H1 (cell line): Measurements from ENCODE around the gene APBA3. TPM values are rescaled to one million over a fixed set of nuclear protein-coding genes. Genes with fewer than 3 reads are reported as not detected.

Experiments
- CTCF ChIA-PET: fragments of 300-600 bp; sonication (Branson Sonifier 250); formaldehyde crosslinking; loops from one replicate; lab custom pipeline; 2021; ENCODE audit not compliant: partially characterized antibody; lab: Charles Lee
- POLR2A ChIA-PET: fragments of 300-600 bp; sonication (Branson Sonifier 250); formaldehyde crosslinking; loops from one replicate; lab custom pipeline; 2021; ENCODE audit warnings: inconsistent platforms; ENCODE audit not compliant: partially characterized antibody; lab: Charles Lee
- DNase-seq, 2 experiments: peaks; one replicate each; pipeline versions ENCODE4 v3.0.0 to v3.0.0-alpha.2; 2010 to 2022; ENCODE audit warnings: low spot score in 2 of 2, low read depth in 1 of 2, mixed read lengths in 1 of 2
- FAIRE-seq: peaks from 2 replicates; lab custom pipeline; 2011; peaks lifted over from hg19 to GRCh38; lab: Jason Lieb, UNC
- H2AFZ ChIP-seq: 2 replicates; pipeline ENCODE4 v1.8.1; 2012; ENCODE audit warnings: low read length, inconsistent platforms
- H2AK5ac ChIP-seq: 2 replicates; pipeline ENCODE4 v1.6.1; 2013; ENCODE audit warnings: low read depth, low read length
- H2BK120ac ChIP-seq: replicated peaks from 2 replicates; pipeline ENCODE3; 2013; ENCODE audit warnings: low read depth, low read length, inconsistent platforms
- H2BK12ac ChIP-seq: 2 replicates; pipeline ENCODE4 v1.6.1; 2013; ENCODE audit warnings: low read depth, low read length
- H2BK15ac ChIP-seq: 2 replicates; pipeline ENCODE4 v1.6.1; 2013; ENCODE audit warnings: low read length
- H2BK20ac ChIP-seq: 2 replicates; pipeline ENCODE4 v1.6.1; 2013; ENCODE audit warnings: low read length
- H2BK5ac ChIP-seq: 2 replicates; pipeline ENCODE4 v1.6.1; 2013; ENCODE audit warnings: low read depth, low read length
- H3K14ac ChIP-seq: 2 replicates; pipeline ENCODE4 v1.6.1; 2013; ENCODE audit warnings: inconsistent platforms; ENCODE audit not compliant: insufficient read length
- H3K18ac ChIP-seq: 2 replicates; pipeline ENCODE4 v1.6.1; 2013; ENCODE audit warnings: low read length; ENCODE audit errors: extremely low read depth
- H3K23ac ChIP-seq: 2 replicates; pipeline ENCODE4 v1.6.1; 2013; ENCODE audit warnings: inconsistent platforms; ENCODE audit not compliant: insufficient read length
- H3K23me2 ChIP-seq: 2 replicates; pipeline ENCODE4 v1.6.1; 2013; ENCODE audit warnings: low read depth, low read length
- H3K27ac ChIP-seq: 2 replicates; pipeline ENCODE4 v1.6.1; 2011; ENCODE audit warnings: low read depth, low read length, inconsistent platforms
- H3K27me3 ChIP-seq, 4 experiments: replicated peaks in 1 of 4; 1 replicate in 1 of 4; 2 replicates in 3 of 4; pipeline versions ENCODE4 v1.6.1 to v1.8.1; 2011 to 2013; ENCODE audit warnings: low read length in 3 of 4, mild to moderate bottlenecking in 3 of 4, inconsistent platforms in 2 of 4, mixed read lengths in 2 of 4, moderate library complexity in 1 of 4; ENCODE audit not compliant: control insufficient read depth in 3 of 4, insufficient read depth in 3 of 4; ENCODE audit errors: extremely low read depth in 1 of 4
- H3K36me3 ChIP-seq, 4 experiments: 2 replicates each; pipeline versions ENCODE4 v1.6.1 to v1.8.1; 2011 to 2013; ENCODE audit warnings: mild to moderate bottlenecking in 4 of 4, low read length in 3 of 4, moderate library complexity in 2 of 4, control low read depth in 1 of 4, inconsistent platforms in 1 of 4; ENCODE audit not compliant: insufficient read depth in 4 of 4, control insufficient read depth in 2 of 4
- H3K4ac ChIP-seq: replicated peaks from 2 replicates; pipeline ENCODE3; 2013; ENCODE audit warnings: low read length, low read depth, mixed read lengths, inconsistent platforms; ENCODE audit not compliant: insufficient read length
- H3K4me1 ChIP-seq, 4 experiments: replicated peaks in 1 of 4; 1 replicate in 1 of 4; 2 replicates in 3 of 4; pipeline versions ENCODE4 v1.6.1 to v1.8.1; 2011 to 2013; ENCODE audit warnings: low read length in 3 of 4, inconsistent platforms in 2 of 4, mixed read lengths in 1 of 4; ENCODE audit not compliant: insufficient read depth in 4 of 4, control insufficient read depth in 3 of 4
- H3K4me2 ChIP-seq, 2 experiments: 2 replicates each; pipeline versions ENCODE4 v1.6.1 to v1.8.1; 2011 to 2013; ENCODE audit warnings: low read depth in 2 of 2, low read length in 2 of 2, control low read depth in 1 of 2, inconsistent platforms in 1 of 2, mild to moderate bottlenecking in 1 of 2; ENCODE audit not compliant: insufficient read depth in 1 of 2
- H3K4me3 ChIP-seq, 4 experiments: fragments of 200-600, 300-600 bp in 1 of 4; sonication (generic), shearing (Covaris generic), sonication (Bioruptor Twin) in 1 of 4; 2 replicates each; pipeline versions ENCODE4 v1.5.1 to v1.8.1; 2011 to 2016; ENCODE audit warnings: low read length in 4 of 4, low read depth in 3 of 4, control low read depth in 2 of 4, inconsistent platforms in 2 of 4, mild to moderate bottlenecking in 2 of 4, mixed read lengths in 1 of 4, moderate library complexity in 1 of 4; ENCODE audit not compliant: insufficient read depth in 2 of 4; ENCODE audit errors: extremely low read depth in 1 of 4
- H3K56ac ChIP-seq: replicated peaks from 2 replicates; pipeline ENCODE3; 2013; ENCODE audit warnings: low read depth, mild to moderate bottlenecking, mixed read lengths, low read length, inconsistent platforms; ENCODE audit not compliant: insufficient read length
- H3K79me1 ChIP-seq: 2 replicates; pipeline ENCODE4 v1.6.1; 2013; ENCODE audit warnings: low read depth, low read length, control low read depth
- H3K79me2 ChIP-seq, 2 experiments: 2 replicates each; pipeline versions ENCODE4 v1.6.1 to v1.8.1; 2012 to 2013; ENCODE audit warnings: low read length in 2 of 2, mild to moderate bottlenecking in 2 of 2, inconsistent platforms in 1 of 2; ENCODE audit not compliant: insufficient read depth in 2 of 2, control insufficient read depth in 1 of 2
- H3K9ac ChIP-seq, 4 experiments: replicated peaks in 1 of 4; 1 replicate in 1 of 4; 2 replicates in 3 of 4; pipeline versions ENCODE4 v1.6.1 to v1.8.1; 2011 to 2013; ENCODE audit warnings: low read depth in 3 of 4, low read length in 3 of 4, control low read depth in 2 of 4, mild to moderate bottlenecking in 2 of 4, moderate library complexity in 2 of 4, inconsistent platforms in 1 of 4; ENCODE audit errors: extremely low read depth in 1 of 4
- H3K9me3 ChIP-seq, 2 experiments: 2 replicates each; pipeline versions ENCODE4 v1.6.1 to v1.8.1; 2012 to 2013; ENCODE audit warnings: mild to moderate bottlenecking in 2 of 2, moderate library complexity in 2 of 2, control low read depth in 1 of 2, inconsistent platforms in 1 of 2, low read depth in 1 of 2, low read length in 1 of 2, mixed read lengths in 1 of 2; ENCODE audit not compliant: insufficient read depth in 2 of 2
- H4K20me1 ChIP-seq, 2 experiments: replicated peaks in 1 of 2; 2 replicates each; pipeline versions ENCODE3 to v1.8.1; 2011 to 2013; ENCODE audit warnings: inconsistent platforms in 2 of 2, low read length in 2 of 2, mild to moderate bottlenecking in 1 of 2; ENCODE audit not compliant: insufficient read depth in 2 of 2, control insufficient read depth in 1 of 2
- H4K5ac ChIP-seq: 2 replicates; pipeline ENCODE4 v1.6.1; 2013; ENCODE audit warnings: low read length, low read depth, mixed read lengths, inconsistent platforms; ENCODE audit not compliant: insufficient read length
- H4K8ac ChIP-seq: 2 replicates; pipeline ENCODE4 v1.8.0; 2013; ENCODE audit warnings: mild to moderate bottlenecking, moderate library complexity, low read length, inconsistent platforms; ENCODE audit not compliant: insufficient read depth; ENCODE audit errors: extremely low read depth
- H4K91ac ChIP-seq: replicated peaks from 2 replicates; pipeline ENCODE3; 2013; ENCODE audit warnings: low read length, mixed read lengths, inconsistent platforms; ENCODE audit not compliant: insufficient read length
- CBX8 ChIP-seq: fragments of 300-800, 300-1000 bp; sonication (generic); IDR thresholded peaks from 2 replicates; pipeline ENCODE4 v1.7.1; 2016; ENCODE audit warnings: low read depth, low read length, borderline replicate concordance
- EP300 ChIP-seq, 2 experiments: IDR thresholded peaks; 1 replicate in 1 of 2; 2 replicates in 1 of 2; pipeline ENCODE4 v1.6.1; 2011 to 2012; ENCODE audit warnings: low read depth in 2 of 2, low read length in 2 of 2, mild to moderate bottlenecking in 2 of 2, borderline replicate concordance in 1 of 2, inconsistent platforms in 1 of 2, moderate library complexity in 1 of 2
- EZH2 ChIP-seq: fragments of 200-600 bp; sonication (generic); IDR thresholded peaks from 2 replicates; pipeline ENCODE4 v1.7.1; 2012; ENCODE audit warnings: low read depth, mild to moderate bottlenecking, moderate library complexity, low read length, inconsistent platforms; ENCODE audit not compliant: severe bottlenecking
- NANOG ChIP-seq: IDR thresholded peaks from 2 replicates; pipeline ENCODE4 v1.6.1; 2011; ENCODE audit warnings: low read length, low read depth, mild to moderate bottlenecking, inconsistent platforms; ENCODE audit not compliant: insufficient read depth, poor library complexity, severe bottlenecking
- POLR2A ChIP-seq, 2 experiments: IDR thresholded peaks; 1 replicate in 1 of 2; 2 replicates in 1 of 2; pipeline ENCODE4 v1.6.1; 2011; ENCODE audit warnings: low read depth in 2 of 2, low read length in 2 of 2, mild to moderate bottlenecking in 2 of 2; ENCODE audit errors: control extremely low read depth in 1 of 2
- RNF2 ChIP-seq: fragments of 200-900, 300-1000 bp; sonication (generic); IDR thresholded peaks from 2 replicates; pipeline ENCODE4 v1.7.1; 2016; ENCODE audit warnings: borderline replicate concordance, low read depth, mild to moderate bottlenecking, antibody characterized with exemption, low read length; ENCODE audit not compliant: poor library complexity, severe bottlenecking; ENCODE audit errors: missing control alignments
- SIN3A ChIP-seq, 2 experiments: IDR thresholded peaks in 1 of 2; conservative IDR thresholded peaks in 1 of 2; 2 replicates each; pipeline ENCODE4 v1.6.1; 2011 to 2012; ENCODE audit warnings: low read length in 2 of 2, improper control_type of control experiment in 1 of 2, low read depth in 1 of 2, mild to moderate bottlenecking in 1 of 2
- SIRT6 ChIP-seq: IDR thresholded peaks from one replicate; pipeline ENCODE4 v1.7.1; 2012; ENCODE audit warnings: low read length, inconsistent platforms
- SP4 ChIP-seq: IDR thresholded peaks from 2 replicates; pipeline ENCODE4 v1.6.1; 2012; ENCODE audit warnings: low read length, inconsistent platforms
- TAF7 ChIP-seq: optimal IDR thresholded peaks from 2 replicates; pipeline ENCODE3; 2011; ENCODE audit warnings: low read depth, mild to moderate bottlenecking, inconsistent platforms, low read length, moderate library complexity, borderline replicate concordance
- TBP ChIP-seq: IDR thresholded peaks from 2 replicates; pipeline ENCODE4 v1.6.1; 2011; ENCODE audit warnings: low read depth, low read length, improper control_type of control experiment
- TEAD4 ChIP-seq: IDR thresholded peaks from 2 replicates; pipeline ENCODE4 v1.6.1; 2012; ENCODE audit warnings: low read depth, low read length, inconsistent platforms, mixed read lengths
- WGBS, 2 experiments: shearing (Covaris generic) in 1 of 2; methylation state at CpG; one replicate each; pipeline versions ENCODE4 v1.1.6 to v1.1.7; 2013 to 2015; ENCODE audit warnings: low lambda C conversion rate in 2 of 2, mixed read lengths in 2 of 2, inconsistent platforms in 1 of 2, low coverage in 1 of 2, missing lambda C conversion rate in 1 of 2; ENCODE audit not compliant: insufficient replicate concordance in 2 of 2, insufficient coverage in 1 of 2, insufficient read length in 1 of 2; ENCODE audit errors: extremely low coverage in 1 of 2, missing lambda C conversion rate in 1 of 2; 5-methylcytosine and 5-hydroxymethylcytosine counted together
- polyA plus RNA-seq, 7 experiments: library from polyadenylated mRNA; depleted of rRNA in 3 of 7; stranded (reverse) in 5 of 7; unstranded in 2 of 7; fragments of >200 nt in 5 of 7; fragments of 200-250 nt in 2 of 7; gene quantifications; 1 replicate in 5 of 7; 2 replicates in 1 of 7; 4 replicates in 1 of 7; pipeline versions ENCODE4 v1.2.1 to v1.2.3, GENCODE V29; 2011 to 2013; ENCODE audit warnings: missing spikeins in 2 of 7, mixed read lengths in 2 of 7
- total RNA-seq: library from RNA; stranded (reverse); fragmentation: NEBNext Ultra II Directional; extraction: Animal tissue kit (Norgen Biotek cat#: 25700); gene quantifications from 2 replicates; pipeline ENCODE4 v1.2.1, GENCODE V29; 2021

Gene APBA3
- total and polyA plus RNA-seq, 2 of the 8 experiments (the other 6 are each of a cell fraction or from before 2014, with no cell fraction given) = 21.4 to 36.9 TPM

- no peak overlapping the region for H2BK120ac ChIP-seq
- no peak overlapping the region for H3K56ac ChIP-seq
- DNase-seq = no peak
- no peaks in the 10 kb centered on the region for H3K36me3 ChIP-seq
- H3K27ac ChIP-seq = no peak overlapping the region
- H3K14ac ChIP-seq = no peak overlapping the region
- H2AFZ ChIP-seq = no peak overlapping the region
- no peak for FAIRE-seq
- H3K9me3 ChIP-seq = no peaks in the 10 kb centered on the region
- ChIA-PET CTCF (interaction anchor here (0.6 to 1.3 kb wide), 4 partner anchors 12 to 91 kb away, joined by 3 read pairs; partner anchors contain the start of gene TJP3), POLR2A (interaction anchor here (1.1 to 1.3 kb wide), 2 partner anchors 39 to 261 kb away, joined by 5 read pairs; partner anchors contain the start of genes EEF2 and MRPL54)
- no peaks in the 10 kb centered on the region for H3K79me1 ChIP-seq
- H2BK20ac ChIP-seq = 0 out of 2 replicates have a peak overlapping the region, but pooled peaks have one; percentile 17
- no peak overlapping the region for H4K8ac ChIP-seq
- no peaks in the 10 kb centered on the region for H3K79me2 ChIP-seq
- no peak overlapping the region for H3K9ac ChIP-seq
- no peak overlapping the region for H3K4ac ChIP-seq
- H3K27me3 ChIP-seq = peaks cover 0 to 3% (median 0%) of the 10 kb centered on the region in 4 experiments; a peak in 2 of 7 replicates
- H3K4me2 ChIP-seq = peak overlapping the region; percentile 12 to 87; a peak in 3 of 4 replicates
- no peak overlapping the region; the same call in 1 of the 2 replicates for H3K18ac ChIP-seq
- H2BK5ac ChIP-seq = no peak overlapping the region
- no peak overlapping the region for H2BK15ac ChIP-seq
- no peak overlapping the region for H4K91ac ChIP-seq
- peak overlapping the region in 1 of 4 experiments; percentile 10; a peak in 1 of 8 replicates for H3K4me3 ChIP-seq
- H2BK12ac ChIP-seq = peak overlapping the region; percentile 1; the same call in 1 of the 2 replicates
- H2AK5ac ChIP-seq = no peak overlapping the region
- peaks cover 8% of the 10 kb centered on the region; the same call in 1 of the 2 replicates for H3K23me2 ChIP-seq
- H3K4me1 ChIP-seq = peaks cover 0 to 16% (median 10%) of the 10 kb centered on the region in 4 experiments; a peak in 6 of 7 replicates
- no peak overlapping the region for H3K23ac ChIP-seq
- H4K5ac ChIP-seq = peak overlapping the region; percentile 1
- WGBS, 2 experiments = 59% methylated on average over 5 of the region's 8 CpGs; no CpG with 5 or more reads in 1 of the 2 experiments
- H4K20me1 ChIP-seq = no peaks in the 10 kb centered on the region
- TF ChIP-seq SIN3A (conservative IDR thresholded peaks at IDR 0.05 in 1 of 2, IDR thresholded peaks at IDR 0.05 in 1 of 2; ENCODE audit: low read depth in 1 of 2, low read length in 2 of 2) = no peak
- no peak for TF ChIP-seq TEAD4
- TF ChIP-seq NANOG = no peak
- no peak for TF ChIP-seq SIRT6
- no peak for TF ChIP-seq POLR2A (IDR thresholded peaks at IDR 0.05; ENCODE audit: control extremely low read depth in 1 of 2, low read depth in 2 of 2, low read length in 2 of 2)
- no peak for TF ChIP-seq RNF2
- no peak for TF ChIP-seq CBX8
- TF ChIP-seq TAF7 = no peak
- TF ChIP-seq EP300 (IDR thresholded peaks at IDR 0.05; ENCODE audit: borderline replicate concordance in 1 of 2, low read depth in 2 of 2, low read length in 2 of 2) = no peak
- no peak for TF ChIP-seq SP4
- TF ChIP-seq TBP = no peak
- TF ChIP-seq EZH2 = no peak
These were observed 37.6 kb downstream of the APBA3 start for GRCh38 chr19:3723883-3724282.
